NCI-H524 (cell line): Measurements from ENCODE around the gene MPRIP.

Source experiments
- DNase-seq, 2 experiments: peaks; one replicate each; lab custom pipeline; 2025; lab: John Stamatoyannopoulos, UW

The MPRIP gene

DNA sequence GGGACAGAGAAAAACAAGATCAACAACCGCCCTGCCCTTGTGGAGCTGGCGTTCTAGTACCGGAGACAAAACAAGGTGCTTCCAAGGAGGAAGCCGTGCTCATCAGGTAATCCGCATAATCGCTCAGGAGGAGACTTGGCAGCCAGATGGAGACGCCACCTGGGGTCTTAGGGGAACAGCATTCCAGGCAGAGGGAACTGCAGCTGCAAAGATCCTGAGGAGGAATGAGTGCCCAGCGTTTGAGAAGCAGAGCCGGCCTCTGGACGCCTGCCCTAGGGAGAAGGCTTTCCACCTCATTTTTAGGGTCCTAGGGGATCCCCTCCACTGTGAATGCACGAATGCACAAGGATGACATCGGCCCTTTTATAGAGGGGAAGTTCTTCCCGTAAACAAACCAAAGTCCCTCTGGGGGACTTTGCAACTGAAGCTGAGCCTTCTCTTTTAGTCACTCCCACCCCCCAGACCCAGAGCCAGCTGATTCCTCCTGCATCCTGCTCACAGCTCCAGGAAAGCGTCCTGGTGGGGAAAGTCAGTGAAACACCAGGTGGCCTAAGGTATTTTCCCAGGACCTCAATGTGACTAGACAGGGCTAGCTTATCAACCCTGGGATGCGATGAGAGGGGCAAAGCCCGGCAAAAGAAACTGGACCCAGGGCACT lies 13.2 kb upstream of the MPRIP start:
- DNase-seq = peak; percentile 92 to 97

DNA sequence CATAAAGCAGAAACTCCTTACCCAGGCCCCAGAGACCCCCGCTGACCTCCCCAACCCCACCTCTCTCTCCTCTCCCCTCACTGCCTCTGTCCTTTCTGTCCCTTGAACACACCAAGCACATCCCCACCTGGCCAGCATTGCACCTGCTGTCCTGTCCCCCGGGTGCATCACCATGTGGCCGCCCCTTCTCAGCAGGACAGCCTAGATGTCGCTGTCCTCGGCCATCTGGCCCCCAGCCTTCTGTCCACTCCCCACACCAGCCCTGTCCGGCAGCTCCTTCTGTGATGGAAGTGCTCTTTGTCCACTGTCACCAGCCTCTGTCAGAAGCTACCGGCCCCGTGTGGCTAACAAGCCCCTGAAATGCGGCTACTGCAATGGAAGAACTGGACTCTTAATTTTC lies 12.3 kb upstream of the MPRIP start:
- no peak for DNase-seq

DNA sequence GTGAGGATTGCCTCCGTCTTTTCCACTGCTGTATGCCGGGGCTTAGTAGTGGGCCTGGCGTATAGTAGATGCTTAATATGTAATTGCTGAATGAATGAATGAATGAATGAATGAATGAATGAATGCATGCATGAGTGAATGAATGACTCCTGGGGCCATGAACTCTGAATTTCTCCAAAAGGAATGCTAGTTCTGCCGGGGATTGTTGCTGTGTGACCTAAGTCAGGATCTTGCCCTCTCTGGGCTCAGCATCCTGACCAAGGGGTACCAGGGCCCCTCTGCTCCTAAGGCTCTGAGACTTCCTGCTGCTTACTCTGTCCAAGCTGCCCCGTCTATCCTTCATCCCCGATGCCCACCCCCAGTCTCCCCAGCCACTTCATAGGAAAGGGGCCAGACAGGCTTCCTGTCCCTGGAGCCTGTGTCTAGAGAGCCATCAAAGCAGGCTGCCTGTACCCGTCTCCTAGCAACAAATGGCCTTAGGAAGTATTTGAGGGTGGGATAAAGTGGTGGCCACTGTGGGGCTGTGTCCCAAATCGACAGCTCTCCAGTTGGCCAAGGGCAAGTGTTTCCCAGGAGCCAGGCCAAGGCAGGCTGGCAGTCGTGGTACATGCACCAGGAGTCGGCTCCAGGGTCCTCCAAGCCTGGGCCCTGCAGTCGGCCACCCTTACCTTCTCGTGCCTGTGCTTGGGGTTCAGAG lies 11.6 kb upstream of the MPRIP start:
- DNase-seq = no peak

DNA sequence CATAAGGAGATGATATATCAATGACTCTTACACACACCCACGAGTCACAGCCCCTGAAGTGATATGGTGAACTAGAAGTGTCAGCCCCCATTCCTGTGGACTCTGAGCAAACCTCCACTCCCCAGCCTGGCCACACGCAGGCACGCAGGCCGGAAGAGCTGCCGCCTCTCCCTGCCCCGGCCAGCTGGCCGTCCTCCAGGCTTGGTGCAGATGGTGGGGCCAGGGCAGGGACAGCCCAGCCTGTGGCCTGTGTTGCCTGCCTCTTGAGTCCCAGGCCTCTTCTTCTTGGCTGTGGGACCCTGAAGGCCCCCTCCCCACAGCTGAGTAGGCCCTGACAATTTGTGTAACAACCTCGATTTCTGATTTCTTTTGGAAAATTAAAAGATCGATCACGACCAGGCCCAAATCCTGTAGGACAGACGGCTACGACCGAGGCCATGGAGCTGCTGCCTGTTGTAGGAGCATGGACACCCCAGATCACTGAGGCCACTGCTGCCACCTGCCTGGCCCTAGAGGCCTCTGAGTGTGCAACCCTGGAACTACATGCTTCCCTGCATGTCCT lies 10.0 kb upstream of the MPRIP start:
- DNase-seq = peak in 1 of 2 experiments; percentile 57

DNA sequence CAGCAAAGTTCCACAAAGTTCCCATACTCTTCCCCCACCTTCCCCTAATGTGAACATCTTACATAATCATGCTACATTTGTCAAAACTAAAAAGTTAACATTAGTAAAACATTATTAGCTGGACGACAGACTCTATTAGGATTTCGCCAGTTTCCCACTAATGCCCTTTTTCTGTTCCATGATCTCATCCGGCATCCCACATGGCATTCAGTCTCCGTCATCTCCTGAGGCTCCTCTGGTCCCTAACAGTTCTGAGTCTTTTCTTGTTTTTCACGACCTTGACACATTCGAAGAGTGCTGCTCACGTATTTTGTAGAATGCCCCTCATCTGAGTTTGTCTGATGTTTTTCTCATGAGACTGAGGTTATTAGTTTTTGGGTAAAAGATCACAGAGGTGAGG lies 8.8 kb upstream of the MPRIP start:
- no peak for DNase-seq

DNA sequence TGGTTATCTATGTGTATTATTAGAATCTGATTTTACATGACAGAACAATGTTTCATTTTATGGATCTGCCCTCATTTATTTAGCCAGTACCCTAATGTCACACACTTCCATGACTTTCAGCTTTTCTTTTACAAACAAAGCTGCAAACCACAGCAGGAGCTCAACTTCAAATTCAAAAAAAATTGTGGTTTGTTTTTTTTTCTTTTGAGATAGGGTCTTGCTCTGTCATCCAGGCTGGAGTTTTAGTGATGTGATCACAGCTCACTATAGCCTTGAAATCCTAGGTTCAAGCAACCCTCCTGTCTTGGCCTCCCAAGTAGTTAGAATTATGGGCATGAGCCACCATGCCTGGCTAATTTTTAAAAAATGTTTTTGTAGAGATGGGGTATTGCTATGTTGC lies 8.2 kb upstream of the MPRIP start:
- DNase-seq = no peak

DNA sequence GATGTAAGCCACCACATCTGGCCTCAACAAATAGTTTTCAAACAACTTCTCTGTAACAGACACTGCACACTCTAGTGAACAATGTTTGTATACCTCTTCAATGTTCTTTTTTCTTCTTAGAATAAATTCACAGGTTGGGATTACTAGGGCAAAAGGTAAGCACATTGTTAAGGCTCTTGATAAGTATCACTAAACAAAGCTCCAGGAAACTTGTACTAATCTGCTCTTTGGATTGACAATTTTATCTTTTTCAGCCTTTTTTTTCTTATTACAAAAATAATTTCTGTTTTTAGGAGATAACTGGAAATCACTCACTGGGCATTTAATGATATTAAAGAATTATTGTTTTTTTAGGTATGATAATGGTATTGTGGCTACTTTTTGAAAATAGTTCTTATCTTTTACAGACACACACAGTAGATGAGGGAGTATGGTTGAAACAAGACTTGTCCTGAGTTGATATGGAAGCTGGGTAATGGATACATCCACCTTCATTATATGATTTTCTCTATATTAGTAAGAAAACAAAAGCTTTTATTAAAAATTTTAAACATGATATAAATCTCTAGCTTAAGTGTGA lies 7.7 kb upstream of the MPRIP start:
- no peak for DNase-seq

DNA sequence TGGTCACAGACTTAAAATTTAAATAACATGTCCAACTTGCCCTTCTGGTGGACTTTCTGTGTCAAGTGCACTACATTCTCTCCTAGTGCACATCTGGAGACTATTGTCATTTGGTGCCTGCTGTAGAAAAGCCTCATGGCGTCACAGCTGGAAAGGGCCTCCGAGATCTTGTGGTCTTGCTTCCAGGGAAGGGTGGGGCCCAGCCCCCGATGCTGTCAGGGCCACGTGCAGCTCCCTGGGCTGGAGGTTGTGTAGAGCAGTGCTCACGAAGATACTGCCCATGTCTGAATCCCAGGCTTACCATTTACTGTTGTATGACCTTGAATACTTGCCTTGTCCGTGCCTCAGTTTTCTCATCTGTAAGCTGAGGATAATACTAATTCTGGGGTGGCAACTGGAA lies 6.8 kb upstream of the MPRIP start:
- no peak for DNase-seq

DNA sequence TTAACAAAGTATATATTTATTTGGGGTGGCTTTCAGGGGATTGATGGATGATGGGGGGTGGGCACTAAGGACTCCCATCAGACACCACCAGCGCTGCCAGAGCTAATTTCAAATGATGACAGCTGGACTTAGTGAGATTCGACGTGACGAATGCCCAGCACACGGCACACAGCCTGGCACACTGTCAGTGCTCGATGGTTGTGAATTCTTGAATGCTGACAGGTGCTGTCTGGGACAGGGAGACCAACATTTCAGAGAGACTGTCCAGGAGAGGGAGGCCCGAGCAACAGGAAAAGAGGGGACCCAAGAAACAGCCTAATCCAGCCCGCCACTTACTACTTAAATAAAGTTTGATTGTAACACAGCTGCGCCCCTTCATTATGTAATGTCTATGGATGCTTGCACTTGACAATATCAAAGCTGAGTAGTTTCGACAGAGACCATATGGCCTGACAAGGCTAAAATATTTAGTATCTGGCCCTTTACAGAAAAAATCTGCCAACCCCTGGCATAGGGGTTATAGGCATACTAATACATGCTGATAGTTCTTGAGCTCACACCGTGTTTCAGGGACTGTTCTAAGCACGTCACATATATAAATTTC lies 6.2 kb upstream of the MPRIP start:
- DNase-seq = peak; percentile 55 to 74

DNA sequence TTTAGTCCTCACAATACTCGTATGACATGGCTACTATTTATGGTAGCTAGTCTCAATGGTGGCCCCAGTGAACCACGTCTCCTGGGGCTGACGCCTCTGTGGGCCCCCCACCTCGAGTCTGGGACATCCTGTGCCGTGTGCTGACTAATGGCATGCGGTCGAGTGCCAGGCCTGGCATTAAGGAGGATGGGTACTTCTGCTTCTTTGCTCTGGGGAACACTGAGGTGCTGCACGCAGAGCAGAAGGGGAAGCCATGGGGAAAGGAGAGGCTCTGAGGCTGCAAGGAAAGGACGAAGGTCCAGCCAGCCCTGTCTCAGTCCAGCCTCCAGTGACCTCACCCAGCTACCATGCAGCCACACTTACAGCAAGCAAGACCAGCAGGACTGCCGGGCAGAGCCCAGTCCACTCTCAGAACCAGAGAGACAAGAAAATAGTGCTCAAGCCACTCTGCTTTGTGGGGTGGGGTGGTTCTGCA lies 5.7 kb upstream of the MPRIP start:
- DNase-seq = no peak

DNA sequence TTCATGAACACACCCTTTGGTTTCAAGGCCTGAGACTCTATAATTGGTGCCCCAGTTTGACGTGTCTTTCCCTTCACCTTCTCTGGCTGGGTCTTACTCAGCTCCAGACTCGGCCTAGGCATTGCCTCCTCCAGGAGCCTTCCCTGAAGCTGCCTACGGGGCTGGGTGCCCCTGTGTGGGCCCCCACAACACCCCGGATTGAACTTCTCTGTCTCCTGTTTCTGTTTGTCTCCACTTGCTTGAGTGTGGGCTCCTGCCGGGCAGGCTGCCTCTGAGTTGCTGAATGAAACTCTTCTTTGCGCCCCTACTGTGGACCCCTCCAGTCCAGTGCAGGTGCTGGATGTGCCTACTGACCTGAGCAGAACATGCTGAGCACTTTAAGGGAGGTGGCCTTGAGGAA lies 2.3 kb upstream of the MPRIP start:
- DNase-seq = no peak

DNA sequence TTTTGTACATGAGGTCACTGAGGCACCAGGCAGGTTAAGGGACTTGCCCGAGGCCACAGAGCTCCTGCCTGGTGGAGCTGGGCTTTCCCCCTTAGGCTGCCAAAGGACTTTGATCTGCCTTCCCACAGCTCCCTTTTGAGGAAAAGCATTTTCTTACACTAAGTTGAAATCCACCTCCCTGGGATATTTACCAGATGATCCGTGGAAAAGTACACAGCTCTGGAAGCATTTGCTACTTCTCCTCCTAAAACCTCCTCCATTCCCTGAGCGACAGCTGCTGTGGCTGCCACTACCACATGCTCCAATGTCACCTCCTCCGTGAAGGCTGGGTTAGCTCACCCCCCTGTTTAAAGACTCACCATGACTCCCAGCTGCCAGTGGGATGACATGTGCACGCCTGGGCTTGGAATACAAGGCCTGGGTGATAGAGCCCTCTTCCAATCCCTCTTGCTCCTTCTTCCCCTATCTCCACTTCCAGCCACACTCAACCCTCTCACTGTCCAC lies 1.2 kb upstream of the MPRIP start:
- DNase-seq = peak; percentile 86 to 95

DNA sequence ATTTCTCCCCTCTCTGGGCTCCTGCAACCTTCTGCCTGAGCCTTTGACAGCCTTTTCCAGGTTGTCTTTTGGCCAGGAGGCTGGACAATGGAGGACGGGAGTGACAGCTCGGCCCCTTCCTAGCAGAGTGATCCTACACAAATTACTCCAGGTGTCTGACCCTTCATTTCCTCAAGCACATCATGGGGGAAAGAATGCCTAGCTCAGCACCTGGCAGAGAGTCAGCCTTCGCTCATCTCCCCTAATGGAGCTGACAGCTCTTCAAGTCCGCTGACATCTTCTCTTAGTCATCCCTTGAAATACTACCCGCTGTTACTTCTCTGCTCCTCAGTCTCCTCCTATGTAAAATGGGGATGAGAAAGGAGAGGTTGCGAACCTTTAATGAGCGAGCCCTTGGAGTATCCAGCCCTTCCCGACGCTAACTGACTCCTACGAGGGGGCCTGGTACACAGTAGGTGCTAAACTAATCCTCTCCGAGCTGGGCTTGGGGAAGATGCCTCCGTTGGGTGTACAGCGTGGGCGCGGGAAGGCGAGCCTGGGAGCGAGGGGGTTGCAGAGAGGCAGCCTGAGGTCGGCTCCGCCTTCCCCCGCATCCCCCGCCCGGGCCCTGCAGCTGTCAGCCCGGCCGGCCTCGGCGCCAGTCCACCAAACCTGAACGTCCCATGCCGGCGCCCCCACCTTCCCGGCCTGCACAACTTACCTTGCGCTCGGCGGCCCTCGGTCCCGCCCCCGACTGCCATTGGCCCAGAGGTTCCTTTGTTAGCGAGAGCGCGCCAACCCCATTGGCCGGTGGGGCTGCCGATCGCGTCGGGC lies 480 bp upstream of the MPRIP start:
- DNase-seq = peak; percentile 87 to 96

DNA sequence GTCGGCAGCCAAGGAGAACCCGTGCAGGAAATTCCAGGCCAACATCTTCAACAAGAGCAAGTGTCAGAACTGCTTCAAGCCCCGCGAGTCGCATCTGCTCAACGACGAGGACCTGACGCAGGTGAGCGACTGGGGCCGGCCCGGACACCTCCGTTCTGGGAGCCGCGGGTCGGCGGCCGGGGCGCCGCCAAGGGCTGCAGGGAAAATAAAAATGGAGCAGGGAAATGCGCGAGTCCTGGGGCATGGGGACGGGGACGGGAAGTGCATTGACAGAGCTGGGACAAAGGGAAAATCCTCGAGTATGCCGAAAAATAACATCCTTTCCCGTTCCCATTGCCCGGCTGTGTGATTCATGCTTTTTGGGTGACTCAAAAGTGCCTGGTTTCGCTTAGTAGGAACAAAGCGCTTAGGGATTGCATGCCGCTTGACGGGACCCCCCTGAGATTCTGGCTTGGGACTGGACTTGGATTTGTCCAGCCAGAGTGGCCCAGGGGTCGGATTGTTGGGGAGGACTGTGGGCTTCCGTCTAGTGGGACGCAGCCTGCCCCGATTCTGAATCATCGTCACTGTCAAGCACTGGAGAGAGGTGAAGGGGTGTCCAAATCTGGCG lies 699 bp downstream of the MPRIP start:
- no peak for DNase-seq

DNA sequence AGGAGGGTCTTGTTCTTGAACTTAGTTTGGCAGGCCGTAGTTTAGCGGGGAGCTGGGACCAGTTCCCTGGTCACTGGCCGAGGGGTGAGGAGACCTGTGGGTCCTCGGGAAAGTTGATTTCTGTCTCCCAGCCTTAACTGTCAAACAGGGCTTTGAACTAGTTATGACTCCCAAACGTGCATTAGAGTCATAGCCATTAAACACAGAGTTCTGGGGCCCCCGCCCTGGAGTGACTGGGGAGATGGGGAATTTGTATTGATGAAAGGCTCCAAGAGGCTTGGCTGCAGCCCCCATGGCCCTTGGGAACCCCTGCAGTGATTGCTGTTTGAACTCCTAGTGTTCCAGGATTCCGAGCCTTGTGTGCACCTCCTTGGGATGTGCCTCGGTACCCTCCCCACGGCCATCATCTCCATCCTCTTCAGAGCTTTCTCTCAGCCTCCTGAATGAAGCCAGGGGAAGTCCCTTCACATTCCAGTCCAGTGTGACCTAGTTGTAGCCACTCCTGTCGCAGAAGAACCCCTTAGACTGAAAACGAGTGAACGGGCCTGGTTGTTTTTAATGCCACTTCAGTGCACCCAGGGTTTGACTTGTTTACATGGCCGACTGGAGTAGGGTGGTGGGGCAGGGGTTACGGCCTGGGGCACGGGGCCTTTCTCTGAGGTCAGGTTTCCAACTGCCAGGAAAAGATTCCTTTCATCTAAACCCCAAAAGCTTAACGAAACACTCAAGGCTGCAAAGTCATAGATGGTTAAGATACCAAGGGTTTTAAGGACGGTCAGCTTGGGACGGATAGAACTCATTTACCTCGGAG lies 1.4 kb downstream of the MPRIP start:
- no peak for DNase-seq

DNA sequence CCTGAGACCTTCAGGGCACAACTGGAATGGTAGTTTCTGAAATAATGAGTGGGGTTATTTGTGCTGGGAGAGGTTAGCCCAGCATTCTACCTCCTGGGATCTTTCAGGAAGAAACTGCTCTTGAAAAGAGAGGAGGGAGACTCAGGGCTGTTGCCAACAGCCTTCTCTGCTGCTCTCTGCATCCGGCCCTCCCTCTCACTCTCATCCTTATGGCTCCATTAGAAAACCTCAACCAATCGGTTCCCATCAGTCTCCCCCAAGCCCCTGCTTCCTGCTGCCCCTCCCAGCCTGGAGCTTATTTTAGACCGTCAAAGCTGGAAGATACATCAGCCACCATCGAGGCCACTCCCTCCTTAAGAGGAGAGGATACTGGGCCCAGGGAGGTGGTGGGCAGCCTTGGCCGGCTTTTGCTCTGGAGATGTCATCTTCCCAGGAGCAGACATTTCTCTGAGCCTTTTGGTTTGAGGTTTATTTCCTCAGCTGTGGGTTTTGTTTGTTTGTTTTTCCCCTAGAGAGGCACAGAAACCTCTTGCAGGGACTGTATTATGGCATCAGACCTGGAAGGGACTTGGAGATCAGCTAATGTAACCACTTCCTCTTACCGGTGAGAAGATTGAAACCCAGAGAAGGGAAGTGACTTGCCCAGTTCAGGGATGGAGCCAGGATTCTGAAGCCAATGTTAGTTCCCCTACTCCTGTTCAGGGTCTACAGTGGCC lies 2.7 kb downstream of the MPRIP start:
- peak in 1 of 2 experiments; percentile 44 for DNase-seq

DNA sequence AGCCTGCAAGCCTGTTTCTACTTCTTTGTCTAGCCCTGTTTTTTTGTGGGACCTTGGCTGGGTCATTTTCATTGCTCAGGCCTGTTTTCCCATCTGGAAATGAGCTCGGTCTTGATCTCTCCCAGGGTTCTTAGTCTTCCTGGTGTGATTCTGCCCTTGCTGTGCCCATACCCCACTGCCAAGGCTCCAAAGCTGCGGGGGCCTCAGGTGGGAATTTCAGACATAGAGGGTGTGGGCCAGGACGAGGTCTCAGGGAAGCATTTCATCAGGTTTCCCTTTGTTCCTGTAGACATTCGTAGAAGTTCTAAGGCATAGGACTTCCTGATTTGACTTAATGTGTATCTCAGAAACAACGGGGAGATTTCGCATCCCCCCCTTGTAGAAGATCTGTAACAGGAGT lies 5.8 kb downstream of the MPRIP start:
- no peak for DNase-seq

DNA sequence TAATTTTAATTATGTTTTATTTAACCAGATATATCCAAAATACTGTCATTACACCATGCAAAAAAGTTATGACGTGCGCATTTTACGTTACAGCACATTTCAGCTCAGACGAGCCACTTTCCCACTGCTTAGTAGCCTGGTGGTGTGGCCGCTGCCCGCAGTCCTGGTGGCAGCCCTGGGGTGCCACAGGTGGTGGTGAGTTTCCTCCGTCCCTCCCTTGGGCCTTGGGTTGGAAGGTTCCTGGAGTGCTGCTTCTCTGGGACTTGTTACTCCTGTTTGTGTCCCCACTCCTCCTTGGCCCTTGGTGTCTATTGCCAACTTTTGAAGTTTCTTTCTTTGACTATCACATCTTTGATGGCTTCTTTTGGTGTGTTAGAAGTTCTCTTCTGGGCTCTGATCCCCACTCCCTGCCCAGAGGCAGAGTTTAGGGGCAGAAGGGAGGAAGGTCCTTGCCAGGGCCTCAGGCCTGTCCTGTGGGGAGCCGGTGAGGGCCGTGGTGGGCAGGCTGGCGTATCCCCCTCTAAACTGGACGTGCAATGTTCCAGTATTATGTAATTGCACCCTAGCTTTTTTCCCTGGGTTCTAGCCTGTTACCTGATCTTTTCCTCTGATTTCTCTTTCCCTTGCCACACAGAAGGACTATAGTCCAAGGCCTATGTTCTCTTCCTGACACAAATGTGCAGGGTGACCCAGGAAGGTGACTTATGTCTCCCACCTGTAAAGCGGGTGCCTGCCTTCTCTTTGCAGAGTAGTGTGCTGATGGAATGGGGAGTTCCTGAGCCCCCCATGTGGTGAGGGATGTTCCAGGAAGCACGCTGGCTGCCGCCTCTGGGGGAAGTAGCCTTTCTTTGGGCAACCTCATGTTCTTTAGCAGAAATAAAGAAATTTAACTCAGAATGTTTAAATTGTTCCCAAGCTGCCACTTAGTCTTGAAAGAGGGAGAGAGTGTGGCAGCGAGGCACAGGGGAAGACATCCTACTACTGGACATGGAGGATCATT lies 8.4 kb downstream of the MPRIP start:
- DNase-seq = no peak
